ENCODE data around the gene PRKCA.

PRKCA gene

DNA sequence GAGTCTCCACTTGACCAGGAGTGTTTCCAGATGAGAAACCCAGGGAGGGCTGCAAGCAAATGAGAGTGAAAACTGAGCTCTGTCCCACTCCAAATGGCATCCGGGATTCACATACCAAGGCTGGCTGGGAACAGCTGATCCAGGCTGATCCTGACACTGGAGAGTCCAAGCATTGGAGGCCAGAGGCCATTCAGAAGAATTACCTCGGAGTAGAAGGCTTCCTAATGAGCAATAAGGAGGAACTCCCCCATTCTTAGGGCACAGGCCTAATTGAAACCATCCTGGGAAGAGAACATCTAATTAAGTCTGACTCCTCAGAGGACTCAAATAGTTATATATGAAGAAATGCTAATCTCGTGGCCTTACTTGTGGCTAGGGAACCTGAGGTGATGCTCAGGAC lies 142.8 kb downstream of the PRKCA start:
- no peaks in the 10 kb centered on the region for H4K20me1 ChIP-seq (ENCODE audit: control insufficient read depth, insufficient read depth, low read depth, low read length)
- H3K9me3 ChIP-seq (ENCODE audit: control insufficient read depth, insufficient read depth, low read length), result no peaks in the 10 kb centered on the region
- peak overlapping the region; percentile 13; the same call in 1 of the 2 replicates for H3K4me3 ChIP-seq (ENCODE audit: low read length)
- no peak overlapping the region for H3K27ac ChIP-seq (ENCODE audit: low read depth, low read length)
- H3K4me1 ChIP-seq (ENCODE audit: control insufficient read depth, low read length), result peaks cover 81% of the 10 kb centered on the region
- no peaks in the 10 kb centered on the region for H3K9me2 ChIP-seq (replicated peaks; ENCODE audit: control insufficient read depth, low read length)
- H3K36me3 ChIP-seq (ENCODE audit: control insufficient read depth, low read length), result 0 out of 2 replicates have a peak, but pooled peaks cover 6% of the 10 kb centered on the region
- peaks cover 14% of the 10 kb centered on the region for H3K79me2 ChIP-seq (ENCODE audit: control insufficient read depth, low read length)
- no peaks in the 10 kb centered on the region for H3K27me3 ChIP-seq (ENCODE audit: control insufficient read depth, low read length)
- TF ChIP-seq, protein P1, sequence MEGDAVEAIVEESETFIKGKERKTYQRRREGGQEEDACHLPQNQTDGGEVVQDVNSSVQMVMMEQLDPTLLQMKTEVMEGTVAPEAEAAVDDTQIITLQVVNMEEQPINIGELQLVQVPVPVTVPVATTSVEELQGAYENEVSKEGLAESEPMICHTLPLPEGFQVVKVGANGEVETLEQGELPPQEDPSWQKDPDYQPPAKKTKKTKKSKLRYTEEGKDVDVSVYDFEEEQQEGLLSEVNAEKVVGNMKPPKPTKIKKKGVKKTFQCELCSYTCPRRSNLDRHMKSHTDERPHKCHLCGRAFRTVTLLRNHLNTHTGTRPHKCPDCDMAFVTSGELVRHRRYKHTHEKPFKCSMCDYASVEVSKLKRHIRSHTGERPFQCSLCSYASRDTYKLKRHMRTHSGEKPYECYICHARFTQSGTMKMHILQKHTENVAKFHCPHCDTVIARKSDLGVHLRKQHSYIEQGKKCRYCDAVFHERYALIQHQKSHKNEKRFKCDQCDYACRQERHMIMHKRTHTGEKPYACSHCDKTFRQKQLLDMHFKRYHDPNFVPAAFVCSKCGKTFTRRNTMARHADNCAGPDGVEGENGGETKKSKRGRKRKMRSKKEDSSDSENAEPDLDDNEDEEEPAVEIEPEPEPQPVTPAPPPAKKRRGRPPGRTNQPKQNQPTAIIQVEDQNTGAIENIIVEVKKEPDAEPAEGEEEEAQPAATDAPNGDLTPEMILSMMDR (IDR thresholded peaks at IDR 0.05; ENCODE audit: low read depth, low read length, poor library complexity, severe bottlenecking), result no peak
- TF ChIP-seq EZH2phosphoT487 (IDR thresholded peaks at IDR 0.05; ENCODE audit: borderline replicate concordance, low read length), result no peak
- H3K4me2 ChIP-seq (ENCODE audit: low read length), result peak overlapping the region; percentile 98
- peaks cover 13% of the 10 kb centered on the region for H3F3A ChIP-seq (ENCODE audit: control insufficient read depth, insufficient read depth)

DNA sequence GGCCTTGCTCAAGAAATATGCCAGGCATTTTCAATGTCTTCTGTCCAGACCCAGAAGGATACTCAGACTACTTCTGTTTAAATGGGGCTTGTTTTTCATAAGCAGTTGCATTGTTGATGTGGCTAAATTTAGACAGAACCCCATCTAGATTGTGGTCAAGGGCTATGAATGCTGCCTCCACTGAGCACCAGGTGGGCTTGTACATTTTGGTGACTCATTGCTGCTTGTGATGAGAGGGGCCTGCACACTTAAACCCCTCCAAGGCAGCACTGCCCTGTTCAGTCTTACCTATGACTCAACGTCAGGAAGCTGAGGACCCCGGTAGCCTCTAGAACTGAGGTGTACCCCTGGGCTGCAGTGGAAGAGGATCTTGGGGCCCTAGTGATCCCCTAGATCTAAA lies 144.0 kb downstream of the PRKCA start:
- H3K36me3 ChIP-seq (ENCODE audit: control insufficient read depth, low read length), result 0 out of 2 replicates have a peak, but pooled peaks cover 6% of the 10 kb centered on the region

DNA sequence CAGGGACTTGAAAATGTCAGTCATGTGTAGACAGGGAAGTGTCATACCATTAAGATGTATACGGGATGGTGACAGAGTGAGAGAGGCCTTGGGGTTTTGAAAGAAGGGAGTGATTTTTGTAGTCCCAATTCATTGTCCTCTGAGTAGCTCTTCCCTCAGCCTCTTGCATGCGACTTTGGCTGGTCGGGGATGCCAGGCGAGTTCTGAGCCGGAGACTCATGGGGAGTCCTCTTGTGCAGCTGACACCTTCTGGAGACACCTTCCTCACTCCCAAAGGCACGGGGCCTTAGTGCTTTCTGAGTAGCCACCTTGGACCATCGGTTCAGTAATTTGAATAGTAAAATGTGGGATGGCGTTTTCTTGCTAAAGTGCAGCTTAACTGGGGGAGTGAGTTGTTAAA lies 144.7 kb downstream of the PRKCA start:
- no peak overlapping the region for H3K27ac ChIP-seq (ENCODE audit: low read depth, low read length)
- peaks cover 6% of the 10 kb centered on the region; the same call in 1 of the 2 replicates for H3F3A ChIP-seq (ENCODE audit: control insufficient read depth, insufficient read depth)
- no peaks in the 10 kb centered on the region for H3K27me3 ChIP-seq (ENCODE audit: control insufficient read depth, low read length)
- H3K4me1 ChIP-seq (ENCODE audit: control insufficient read depth, low read length), result peaks cover 62% of the 10 kb centered on the region
- H3K36me3 ChIP-seq (ENCODE audit: control insufficient read depth, low read length), result 0 out of 2 replicates have a peak, but pooled peaks cover 6% of the 10 kb centered on the region
- H3K4me3 ChIP-seq (ENCODE audit: low read length), result peak overlapping the region; percentile 63; the same call in 1 of the 2 replicates
- TF ChIP-seq, protein P1 (IDR thresholded peaks at IDR 0.05; ENCODE audit: low read depth, low read length, poor library complexity, severe bottlenecking), result no peak
- TF ChIP-seq EZH2phosphoT487 (IDR thresholded peaks at IDR 0.05; ENCODE audit: borderline replicate concordance, low read length), result no peak
- H3K79me2 ChIP-seq (ENCODE audit: control insufficient read depth, low read length), result peaks cover 14% of the 10 kb centered on the region
- H4K20me1 ChIP-seq (ENCODE audit: control insufficient read depth, insufficient read depth, low read depth, low read length), result no peaks in the 10 kb centered on the region
- H3K4me2 ChIP-seq (ENCODE audit: low read length), result 0 out of 2 replicates have a peak overlapping the region, but pooled peaks have one; percentile 98
- no peaks in the 10 kb centered on the region for H3K9me2 ChIP-seq (replicated peaks; ENCODE audit: control insufficient read depth, low read length)
- H3K9me3 ChIP-seq (ENCODE audit: control insufficient read depth, insufficient read depth, low read length), result no peaks in the 10 kb centered on the region

More for the DNA sequence above, 144.0 kb downstream of the PRKCA start:
- H3K9me2 ChIP-seq (replicated peaks; ENCODE audit: control insufficient read depth, low read length), result no peaks in the 10 kb centered on the region
- H3K4me1 ChIP-seq (ENCODE audit: control insufficient read depth, low read length), result peaks cover 69% of the 10 kb centered on the region
- no peaks in the 10 kb centered on the region for H3K27me3 ChIP-seq (ENCODE audit: control insufficient read depth, low read length)
- H3K4me3 ChIP-seq (ENCODE audit: low read length), result peak overlapping the region; percentile 63
- H3K9me3 ChIP-seq (ENCODE audit: control insufficient read depth, insufficient read depth, low read length), result no peaks in the 10 kb centered on the region
- peak overlapping the region; percentile 98 for H3K4me2 ChIP-seq (ENCODE audit: low read length)
- peaks cover 14% of the 10 kb centered on the region for H3K79me2 ChIP-seq (ENCODE audit: control insufficient read depth, low read length)
- H3K27ac ChIP-seq (ENCODE audit: low read depth, low read length), result peak overlapping the region; percentile 29; the same call in 1 of the 2 replicates
- TF ChIP-seq, protein P1 (IDR thresholded peaks at IDR 0.05; ENCODE audit: low read depth, low read length, poor library complexity, severe bottlenecking), result no peak
- no peak for TF ChIP-seq EZH2phosphoT487 (IDR thresholded peaks at IDR 0.05; ENCODE audit: borderline replicate concordance, low read length)
- H4K20me1 ChIP-seq (ENCODE audit: control insufficient read depth, insufficient read depth, low read depth, low read length), result no peaks in the 10 kb centered on the region
- H3F3A ChIP-seq (ENCODE audit: control insufficient read depth, insufficient read depth), result peaks cover 12% of the 10 kb centered on the region

All from DOHH2 (cell line).